ENCODE measurements around the gene HES2. TPM values are rescaled to one million over a fixed set of nuclear protein-coding genes. Genes with fewer than 3 reads are reported as not detected.
A peak's percentile ranks its signal among the peaks of the same experiment; 100 is the strongest.
"Not testable (repeated sequence)": the region's sequence is repeated elsewhere in the genome, so short reads cannot be mapped to it uniquely, and the experiment has no call there.

The HES2 gene
- total RNA-seq, 1 donor from 2014 or later = 9.9 TPM

- no peak for DNase-seq
Observed at GRCh38 chr1:6416295-6416656, 3.4 kb downstream of the HES2 start.

GRCh38 chr1:6414881-6415626 is 4.7 kb downstream of the HES2 start:
- no peak for DNase-seq

GRCh38 chr1:6414443-6414844 is 5.3 kb downstream of the HES2 start:
- peak; percentile 75 for DNase-seq

GRCh38 chr1:6412896-6413295 is 6.8 kb downstream of the HES2 start:
- DNase-seq = no peak

- DNase-seq = no peak
Observed at GRCh38 chr1:6410248-6410893, 9.3 kb downstream of the HES2 start.

GRCh38 chr1:6409733-6410132 is 10.0 kb downstream of the HES2 start:
- DNase-seq = no peak

- DNase-seq = no peak
Observed at GRCh38 chr1:6409053-6409452, 10.7 kb downstream of the HES2 start.

GRCh38 chr1:6408023-6408422 is 11.7 kb downstream of the HES2 start:
- DNase-seq = no peak

- no peak for DNase-seq
Observed at GRCh38 chr1:6401673-6402072, 18.0 kb downstream of the HES2 start.

- no peak for DNase-seq
Observed at GRCh38 chr1:6399294-6399693, 20.4 kb downstream of the HES2 start.

- no peak for DNase-seq
Observed at GRCh38 chr1:6397844-6398441, 21.8 kb downstream of the HES2 start.

- DNase-seq = no peak
Observed at GRCh38 chr1:6396998-6397397, 22.7 kb downstream of the HES2 start.

GRCh38 chr1:6395781-6396244 is 23.9 kb downstream of the HES2 start:
- not testable (repeated sequence) for DNase-seq

- DNase-seq = not testable (repeated sequence)
Observed at GRCh38 chr1:6395130-6395529, 24.6 kb downstream of the HES2 start.

GRCh38 chr1:6393400-6394187 is 26.1 kb downstream of the HES2 start, which contains the start of gene ACOT7:
Gene ACOT7, minus strand, starts transcription at chr1:6393767. Its CDS starts 368 bp downstream, at chr1:6393399.
- DNase-seq = peak; percentile 92

- DNase-seq = no peak
Observed at GRCh38 chr1:6392809-6393399, 26.8 kb downstream of the HES2 start.

GRCh38 chr1:6391951-6392808 is 27.5 kb downstream of the HES2 start:
- DNase-seq = peak; percentile 41

- DNase-seq = no peak
Observed at GRCh38 chr1:6389971-6390370, 29.7 kb downstream of the HES2 start.

- peak; percentile 29 for DNase-seq
Observed at GRCh38 chr1:6386371-6386949, 33.3 kb downstream of the HES2 start.

GRCh38 chr1:6385488-6386191 is 34.1 kb downstream of the HES2 start:
- DNase-seq = peak; percentile 83
